ENCODE results near the gene R3HDM2. TPM values are rescaled to one million over a fixed set of nuclear protein-coding genes. Genes with fewer than 3 reads are reported as not detected.

R3HDM2 gene
- total and polyA plus RNA-seq, 2 donors from 2014 or later, result 16.5 to 67.3 TPM

GRCh38 chr12:57459055-57459749 is 28.4 kb upstream of the R3HDM2 start:
- intact Hi-C loops (cut with DNase I), result loop anchor here (10.0 kb wide), 1 partner anchor 194 kb away; no protein-coding TSS in a partner anchor
- Histone ChIP-seq H3K4me1 (ENCODE audit: control insufficient read depth in 2 of 3, insufficient read depth in 2 of 3, low read depth in 1 of 3, low read length in 3 of 3) (peaks cover 0 to 13% (median 6%) of the 10 kb centered on the region in 3 donors), H3K27ac (ENCODE audit: low read depth in 2 of 2, low read length in 2 of 2) (peak overlapping the region; percentile 79 to 84), H3K9ac (ENCODE audit: low read length in 3 of 3) (peak overlapping the region; percentile 45 to 75 (median 58)), H3K4me3 (ENCODE audit: low read length in 3 of 3) (peak overlapping the region; percentile 85 to 93 (median 87)), H3K9me3 (ENCODE audit: control insufficient read depth in 2 of 3, insufficient read depth in 1 of 3, low read length in 3 of 3) (no peaks in the 10 kb centered on the region), H3K27me3 (ENCODE audit: control insufficient read depth, insufficient read depth, low read length) (no peaks in the 10 kb centered on the region), H3K36me3 (ENCODE audit: control insufficient read depth in 2 of 3, insufficient read depth in 3 of 3, low read length in 3 of 3) (no peaks in the 10 kb centered on the region)
- DNase-seq, result peak; percentile 96 to 98 (median 97)
- peak; percentile 99 for TF ChIP-seq CTCF (IDR thresholded peaks at IDR 0.05; ENCODE audit: borderline replicate concordance, extremely low read depth, insufficient read depth)
- FAIRE-seq, result no peak

GRCh38 chr12:57458665-57459054 is 27.8 kb upstream of the R3HDM2 start:
- Histone ChIP-seq H3K9ac (ENCODE audit: low read length in 3 of 3) (peak overlapping the region in 1 of 3 donors; percentile 75), H3K27ac (ENCODE audit: low read depth in 2 of 2, low read length in 2 of 2) (peak overlapping the region; percentile 79 to 84), H3K4me3 (ENCODE audit: low read length in 3 of 3) (peak overlapping the region in 2 of 3 donors; percentile 87 to 93), H3K27me3 (ENCODE audit: control insufficient read depth, insufficient read depth, low read length) (no peaks in the 10 kb centered on the region), H3K9me3 (ENCODE audit: control insufficient read depth in 2 of 3, insufficient read depth in 1 of 3, low read length in 3 of 3) (no peaks in the 10 kb centered on the region), H3K36me3 (ENCODE audit: control insufficient read depth in 2 of 3, insufficient read depth in 3 of 3, low read length in 3 of 3) (no peaks in the 10 kb centered on the region), H3K4me1 (ENCODE audit: control insufficient read depth in 2 of 3, insufficient read depth in 2 of 3, low read depth in 1 of 3, low read length in 3 of 3) (peaks cover 0 to 13% (median 6%) of the 10 kb centered on the region in 3 donors)
- FAIRE-seq (no peak), DNase-seq (no peak)
- no peak for TF ChIP-seq CTCF (IDR thresholded peaks at IDR 0.05; ENCODE audit: borderline replicate concordance, extremely low read depth, insufficient read depth)
- intact Hi-C loops (cut with DNase I), result loop anchor here (10.0 kb wide), 1 partner anchor 194 kb away; no protein-coding TSS in a partner anchor

- no peak for DNase-seq
- Histone ChIP-seq H3K36me3 (ENCODE audit: control insufficient read depth in 2 of 3, insufficient read depth in 3 of 3, low read length in 3 of 3) (no peaks in the 10 kb centered on the region), H3K27me3 (ENCODE audit: control insufficient read depth, insufficient read depth, low read length) (no peaks in the 10 kb centered on the region), H3K4me3 (ENCODE audit: low read length in 3 of 3) (no peak overlapping the region), H3K9me3 (ENCODE audit: control insufficient read depth in 2 of 3, insufficient read depth in 1 of 3, low read length in 3 of 3) (no peaks in the 10 kb centered on the region), H3K4me1 (ENCODE audit: control insufficient read depth in 2 of 3, insufficient read depth in 2 of 3, low read depth in 1 of 3, low read length in 3 of 3) (peaks cover 0 to 13% (median 9%) of the 10 kb centered on the region in 3 donors), H3K27ac (ENCODE audit: low read depth in 2 of 2, low read length in 2 of 2) (no peak overlapping the region), H3K9ac (ENCODE audit: low read length in 3 of 3) (no peak overlapping the region)
- no peak for FAIRE-seq
- no peak for TF ChIP-seq CTCF (IDR thresholded peaks at IDR 0.05; ENCODE audit: borderline replicate concordance, extremely low read depth, insufficient read depth)
- intact Hi-C loops (cut with DNase I), result loop anchor here (10.0 kb wide), 1 partner anchor 192 kb away; no protein-coding TSS in a partner anchor
These were observed 26.1 kb upstream of the R3HDM2 start for GRCh38 chr12:57456737-57457490.
